B cell (primary cell): Measurements from ENCODE around the gene ZNF688. TPM values are rescaled to one million over a fixed set of nuclear protein-coding genes. Genes with fewer than 3 reads are reported as not detected.

Source experiments
- ATAC-seq: fragments of 200-7000 bp; cut with Tn5 transposase; one replicate; pipeline ENCODE4 v1.10.0; 2021; ENCODE audit warnings: low read depth, mild to moderate bottlenecking, moderate number of reproducible peaks, moderate library complexity
- CTCF ChIA-PET: fragments of 350-600 bp; sonication (Branson Sonifier 250); formaldehyde crosslinking; loops from one replicate; lab custom pipeline; 2021; ENCODE audit warnings: antibody characterized with exemption, inconsistent platforms; lab: Charles Lee
- POLR2A ChIA-PET: fragments of 350-600 bp; sonication (Branson Sonifier 250); formaldehyde crosslinking; loops from one replicate; lab custom pipeline; 2021; ENCODE audit warnings: antibody characterized with exemption; lab: Charles Lee
- DNase-seq: peaks from one replicate; pipeline ENCODE4 v3.0.0; 2013
- H2AFZ ChIP-seq: 2 replicates; pipeline ENCODE4 v1.6.1; 2012; ENCODE audit warnings: mild to moderate bottlenecking, low read depth, low read length; ENCODE audit not compliant: insufficient read depth, poor library complexity, severe bottlenecking
- H3K27ac ChIP-seq, 2 donors: 1 replicate in 1 of 2; 2 replicates in 1 of 2; pipeline ENCODE4 v1.5.1; 2012 to 2013; ENCODE audit warnings: low read length in 2 of 2, mild to moderate bottlenecking in 2 of 2, moderate library complexity in 1 of 2
- H3K27me3 ChIP-seq, 4 experiments: fragments of 200-600 bp in 1 of 4; sonication (generic) in 1 of 4; replicated peaks in 1 of 4; 1 replicate in 2 of 4; 2 replicates in 2 of 4; pipeline versions ENCODE4 v1.6.1 to v1.7.0; 2013 to 2016; ENCODE audit warnings: low read length in 3 of 4, mild to moderate bottlenecking in 2 of 4, mixed read lengths in 1 of 4, moderate library complexity in 1 of 4; ENCODE audit not compliant: insufficient read depth in 4 of 4, control insufficient read depth in 3 of 4; ENCODE audit errors: control extremely low read depth in 1 of 4
- H3K36me3 ChIP-seq, 2 experiments: replicated peaks in 1 of 2; 1 replicate in 1 of 2; 2 replicates in 1 of 2; pipeline versions ENCODE4 v1.6.1 to v1.7.1; 2013; ENCODE audit warnings: low read length in 1 of 2; ENCODE audit not compliant: insufficient read depth in 2 of 2, control insufficient read depth in 1 of 2; ENCODE audit errors: control extremely low read depth in 1 of 2, extremely low read depth in 1 of 2
- H3K4me1 ChIP-seq, 2 donors: fragments of 200-600 bp in 1 of 2; sonication (generic) in 1 of 2; 1 replicate in 1 of 2; 2 replicates in 1 of 2; pipeline versions ENCODE4 v1.5.1 to v1.6.1; 2013 to 2017; ENCODE audit warnings: low read length in 2 of 2; ENCODE audit not compliant: control insufficient read depth in 2 of 2, insufficient read depth in 2 of 2
- H3K4me2 ChIP-seq: replicated peaks from 2 replicates; pipeline ENCODE3; 2012; ENCODE audit warnings: mild to moderate bottlenecking, low read depth, low read length; ENCODE audit not compliant: poor library complexity, severe bottlenecking
- H3K4me3 ChIP-seq, 5 experiments: fragments of 200-600 bp in 1 of 5; sonication (generic) in 1 of 5; 1 replicate in 3 of 5; 2 replicates in 2 of 5; pipeline versions ENCODE4 v1.5.1 to v1.7.0; 2011 to 2016; ENCODE audit warnings: low read length in 4 of 5, mild to moderate bottlenecking in 4 of 5, low read depth in 2 of 5, control low read depth in 1 of 5, moderate library complexity in 1 of 5; ENCODE audit not compliant: insufficient read depth in 1 of 5; ENCODE audit errors: control extremely low read depth in 1 of 5, extremely low read depth in 1 of 5
- H3K79me2 ChIP-seq: fragments of 200-600 bp; sonication (generic); one replicate; pipeline ENCODE4 v1.6.0; 2016; ENCODE audit warnings: low read length; ENCODE audit not compliant: control insufficient read depth, insufficient read depth
- H3K9ac ChIP-seq: fragments of 200-600 bp; sonication (generic); 2 replicates; pipeline ENCODE4 v1.6.1; 2017; ENCODE audit warnings: mild to moderate bottlenecking, low read length, moderate library complexity
- H3K9me3 ChIP-seq, 3 donors: one replicate each; pipeline versions ENCODE4 v1.6.1 to v1.7.1; 2013; ENCODE audit warnings: low read length in 2 of 3; ENCODE audit not compliant: control insufficient read depth in 2 of 3, insufficient read depth in 1 of 3; ENCODE audit errors: control extremely low read depth in 1 of 3
- H4K20me1 ChIP-seq: 2 replicates; pipeline ENCODE4 v1.6.0; 2012; ENCODE audit warnings: mild to moderate bottlenecking, low read length; ENCODE audit not compliant: insufficient read depth, control insufficient read depth, poor library complexity, severe bottlenecking
- H3K27ac Mint-ChIP-seq: one replicate; pipeline ENCODE4 v1.8.0; 2021; ENCODE audit warnings: mixed read lengths
- H3K27me3 Mint-ChIP-seq: one replicate; pipeline ENCODE4 v1.8.0; 2021; ENCODE audit warnings: mixed read lengths
- H3K4me1 Mint-ChIP-seq: one replicate; pipeline ENCODE4 v1.8.0; 2021; ENCODE audit warnings: mixed read lengths
- H3K4me3 Mint-ChIP-seq: one replicate; pipeline ENCODE4 v1.8.0; 2021; ENCODE audit warnings: mixed read lengths
- H3K9me3 Mint-ChIP-seq: one replicate; pipeline ENCODE4 v1.8.0; 2022; ENCODE audit warnings: mixed read lengths; ENCODE audit not compliant: insufficient read depth
- EZH2 ChIP-seq: IDR thresholded peaks from 2 replicates; pipeline ENCODE4 v1.6.1; 2012; ENCODE audit warnings: borderline replicate concordance, low read depth, mild to moderate bottlenecking, moderate library complexity, low read length; ENCODE audit not compliant: insufficient read depth, poor library complexity, severe bottlenecking
- WGBS: methylation state at CpG from one replicate; pipeline ENCODE4 v1.1.5; 2013; ENCODE audit warnings: missing lambda C conversion rate; ENCODE audit not compliant: insufficient coverage; 5-methylcytosine and 5-hydroxymethylcytosine counted together
- intact Hi-C: fragments of 100-400 bp; cut with micrococcal nuclease; formaldehyde crosslinking; loops from one replicate; pipeline ENCODE4 v1.10.0; 2022
- polyA plus RNA-seq: library from polyadenylated mRNA; depleted of rRNA; stranded (reverse); fragments of >200 nt; gene quantifications from 2 replicates; pipeline ENCODE4 v1.2.3, GENCODE V29; 2012
- total RNA-seq, 2 donors: library from RNA; stranded (reverse); fragments of 120-200 nt in 1 of 2; gene quantifications; 1 replicate in 1 of 2; 2 replicates in 1 of 2; pipeline versions ENCODE4 v1.2.3 to v1.2.4, GENCODE V29; 2013 to 2022
- TF ChIP-seq, protein P1 (sequence below): fragments of 200-600 bp; IDR thresholded peaks from one replicate; pipeline ENCODE4 v1.8.0; 2022; ENCODE audit warnings: antibody characterized with exemption, mild to moderate bottlenecking

Gene ZNF688
- total and polyA plus RNA-seq, 2 donors (not counting 1 experiment from before 2014, with no cell fraction given): 20.6 to 23.1 TPM

DNA sequence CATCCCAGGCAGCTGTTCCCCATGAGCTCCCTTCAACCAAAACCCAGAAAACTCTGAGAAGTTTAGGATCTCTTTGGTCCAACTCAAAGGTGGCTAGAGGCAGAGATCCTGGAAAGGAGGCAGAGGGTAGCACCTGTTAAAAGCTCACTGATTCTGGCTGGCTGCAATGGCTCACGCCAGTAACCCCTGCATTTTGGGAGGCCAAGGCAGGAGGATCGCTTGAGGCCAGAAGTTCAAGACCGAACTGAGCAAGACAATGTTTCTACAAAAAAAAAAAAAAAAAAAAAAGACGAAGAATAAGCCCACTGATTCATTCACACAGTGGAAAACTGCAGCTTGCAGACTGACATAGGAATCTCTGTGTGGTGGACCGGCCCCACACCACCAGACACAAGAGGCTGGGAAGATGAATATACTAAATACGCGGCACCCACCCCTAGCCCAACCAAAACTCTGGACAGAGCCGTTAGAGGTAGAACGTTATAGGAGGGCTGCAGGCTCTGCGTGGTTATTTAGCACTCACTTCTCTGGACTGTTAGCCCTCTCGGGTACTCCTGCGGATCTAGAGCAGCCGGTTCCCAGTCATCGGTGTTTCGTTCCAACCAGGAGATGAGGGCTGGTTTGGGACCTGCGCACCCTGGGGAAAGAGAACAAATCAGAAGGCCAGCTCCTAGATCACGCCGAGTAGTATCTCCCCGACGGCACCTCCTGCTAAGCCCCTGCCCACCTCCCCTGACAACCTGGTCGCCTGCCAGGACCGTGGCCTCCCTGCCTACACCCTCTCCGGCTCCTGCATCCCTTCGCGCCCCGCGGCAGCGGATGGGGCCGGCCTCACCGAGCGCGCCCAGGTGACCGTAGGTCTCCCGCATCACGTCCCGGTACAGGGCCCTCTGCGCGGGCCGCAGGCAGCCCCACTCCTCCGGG is 37.8 kb upstream of the ZNF688 start:
- Mint-ChIP-seq H3K27ac (peak overlapping the region; percentile 96), H3K27me3 (no peaks in the 10 kb centered on the region), H3K4me3 (peak overlapping the region; percentile 98), H3K9me3 (no peaks in the 10 kb centered on the region), H3K4me1 (peaks cover 19% of the 10 kb centered on the region)
- Histone ChIP-seq H3K27ac (peak overlapping the region; percentile 82 to 96), H3K27me3 (no peaks in the 10 kb centered on the region), H4K20me1 (no peaks in the 10 kb centered on the region), H3K9ac (peak overlapping the region; percentile 99), H2AFZ (peak overlapping the region; percentile 96), H3K79me2 (peaks cover 18% of the 10 kb centered on the region), H3K4me1 (peaks cover 14 to 22% of the 10 kb centered on the region in 2 donors), H3K4me2 (peak overlapping the region; percentile 87), H3K4me3 (peak overlapping the region; percentile 84 to 98 (median 91)), H3K9me3 (no peaks in the 10 kb centered on the region), H3K36me3 (peaks cover 0 to 15% of the 10 kb centered on the region in 2 experiments)
- peak; percentile 23 for ATAC-seq
- ChIA-PET POLR2A (interaction anchor here (0.7 to 1.6 kb wide), 9 partner anchors 11 to 191 kb away, joined by 3 to 6 read pairs (median 4); partner anchors contain the start of genes DCTPP1, ZNF747 and ZNF764), CTCF (interaction anchor here (0.7 to 2.1 kb wide), 9 partner anchors 11 to 192 kb away, joined by 3 to 9 read pairs (median 6); partner anchors contain the start of genes DCTPP1, ZNF764 and ZNF785)
- intact Hi-C loops: no loop called here
- TF ChIP-seq, protein P1, sequence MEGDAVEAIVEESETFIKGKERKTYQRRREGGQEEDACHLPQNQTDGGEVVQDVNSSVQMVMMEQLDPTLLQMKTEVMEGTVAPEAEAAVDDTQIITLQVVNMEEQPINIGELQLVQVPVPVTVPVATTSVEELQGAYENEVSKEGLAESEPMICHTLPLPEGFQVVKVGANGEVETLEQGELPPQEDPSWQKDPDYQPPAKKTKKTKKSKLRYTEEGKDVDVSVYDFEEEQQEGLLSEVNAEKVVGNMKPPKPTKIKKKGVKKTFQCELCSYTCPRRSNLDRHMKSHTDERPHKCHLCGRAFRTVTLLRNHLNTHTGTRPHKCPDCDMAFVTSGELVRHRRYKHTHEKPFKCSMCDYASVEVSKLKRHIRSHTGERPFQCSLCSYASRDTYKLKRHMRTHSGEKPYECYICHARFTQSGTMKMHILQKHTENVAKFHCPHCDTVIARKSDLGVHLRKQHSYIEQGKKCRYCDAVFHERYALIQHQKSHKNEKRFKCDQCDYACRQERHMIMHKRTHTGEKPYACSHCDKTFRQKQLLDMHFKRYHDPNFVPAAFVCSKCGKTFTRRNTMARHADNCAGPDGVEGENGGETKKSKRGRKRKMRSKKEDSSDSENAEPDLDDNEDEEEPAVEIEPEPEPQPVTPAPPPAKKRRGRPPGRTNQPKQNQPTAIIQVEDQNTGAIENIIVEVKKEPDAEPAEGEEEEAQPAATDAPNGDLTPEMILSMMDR: no peak
- TF ChIP-seq EZH2: no peak
- DNase-seq: no peak
- 10% methylated on average over 35 of the region's 40 CpGs for WGBS

DNA sequence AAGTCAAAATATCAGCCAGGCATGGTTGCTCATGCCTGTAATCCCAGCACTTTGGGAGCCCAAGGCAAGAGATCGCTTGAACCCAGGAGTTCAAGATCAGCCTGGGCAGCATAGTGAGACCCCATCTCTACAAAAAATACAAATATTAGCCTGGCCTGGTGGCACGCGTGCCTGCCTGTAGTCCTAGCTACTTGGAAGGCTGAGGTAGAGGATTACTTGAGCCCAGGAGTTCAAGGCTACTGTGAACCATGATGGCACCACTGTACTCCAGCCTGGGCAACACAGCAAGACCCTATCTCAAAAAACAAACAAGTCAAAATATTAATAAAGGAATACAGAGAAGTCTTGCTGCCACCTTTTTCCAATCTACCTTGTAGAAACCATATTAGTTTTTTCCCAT is 34.5 kb upstream of the ZNF688 start:
- Histone ChIP-seq H2AFZ (no peak overlapping the region), H3K79me2 (peaks cover 18% of the 10 kb centered on the region), H3K27me3 (no peaks in the 10 kb centered on the region), H3K9me3 (no peaks in the 10 kb centered on the region), H3K4me2 (no peak overlapping the region), H3K4me3 (no peak overlapping the region), H4K20me1 (no peaks in the 10 kb centered on the region), H3K36me3 (peaks cover 0 to 27% of the 10 kb centered on the region in 2 experiments), H3K9ac (no peak overlapping the region), H3K27ac (no peak overlapping the region), H3K4me1 (peaks cover 9 to 16% of the 10 kb centered on the region in 2 donors)
- no peak for DNase-seq
- POLR2A ChIA-PET: no interaction called here
- TF ChIP-seq, protein P1: no peak
- TF ChIP-seq EZH2: no peak
- WGBS: no CpG with 5 or more reads among the region's 3 CpGs
- Mint-ChIP-seq H3K27ac (no peak overlapping the region), H3K4me1 (peaks cover 13% of the 10 kb centered on the region), H3K4me3 (no peak overlapping the region), H3K27me3 (no peaks in the 10 kb centered on the region), H3K9me3 (no peaks in the 10 kb centered on the region)
- no peak for ATAC-seq
- CTCF ChIA-PET: interaction anchor here (1.0 kb wide), 1 partner anchor 71 kb away, joined by 3 read pairs; no protein-coding TSS in a partner anchor
- intact Hi-C loops: no loop called here
